ENCODE measurements around the gene OR7D4. TPM values are rescaled to one million over a fixed set of nuclear protein-coding genes. Genes with fewer than 3 reads are reported as not detected.

Gene OR7D4
- total RNA-seq, 4 donors from 2014 or later = not detected

- Histone ChIP-seq H3K27me3 (no peaks in the 10 kb centered on the region), H3K4me1 (no peaks in the 10 kb centered on the region), H3K27ac (no peak overlapping the region), H3K36me3 (peaks cover 0 to 61% (median 6%) of the 10 kb centered on the region in 3 donors), H3K4me3 (no peak overlapping the region), H3K9me3 (peaks cover 0 to 23% (median 8%) of the 10 kb centered on the region in 4 donors)
- DNase-seq = no peak
- TF ChIP-seq CTCF (IDR thresholded peaks at IDR 0.05) (no peak), POLR2A (IDR thresholded peaks at IDR 0.05) (no peak)
Observed at GRCh38 chr19:9165261-9165660, 54.1 kb downstream of the OR7D4 start.

GRCh38 chr19:9161427-9161826 is 58.0 kb downstream of the OR7D4 start:
- no peak for DNase-seq
- TF ChIP-seq POLR2A (IDR thresholded peaks at IDR 0.05) = no peak
- Histone ChIP-seq H3K4me1 (no peaks in the 10 kb centered on the region), H3K4me3 (no peak overlapping the region), H3K27me3 (no peaks in the 10 kb centered on the region), H3K36me3 (peaks cover 0 to 92% (median 9%) of the 10 kb centered on the region in 3 donors), H3K27ac (no peak overlapping the region), H3K9me3 (peaks cover 0 to 39% (median 8%) of the 10 kb centered on the region in 4 donors)

Other genes starting within 250 kb of the OR7D4 start
- not detected for gene MUC16, start 209.2 kb downstream of the OR7D4 start, total RNA-seq
- not detected for gene OR1M1, start 132.5 kb downstream of the OR7D4 start, total RNA-seq
- not detected for gene OR7G2, start 112.1 kb downstream of the OR7D4 start, total RNA-seq
- not detected for gene OR7G1, start 103.8 kb downstream of the OR7D4 start, total RNA-seq
- not detected for gene OR7G3, start 92.6 kb downstream of the OR7D4 start, total RNA-seq
- gene ZNF317, start 79.2 kb downstream of the OR7D4 start, total RNA-seq = 10 to 100 TPM; 19.8 to 37.1 (median 30.5) TPM
- not detected for gene OR7D2, start 40.6 kb downstream of the OR7D4 start, total RNA-seq
- gene OR7E24, start 31.3 kb upstream of the OR7D4 start, total RNA-seq = not detected
- 10 to 100 TPM in 2 of 4 donors, 1 to 10 TPM in 2; 4.4 to 23.1 (median 9.0) TPM for gene ZNF699, start 90.2 kb upstream of the OR7D4 start, total RNA-seq
- 10 to 100 TPM; 10.3 to 22.3 (median 14.2) TPM for gene ZNF559, start 104.6 kb upstream of the OR7D4 start, total RNA-seq
- 1 to 10 TPM in 3 of 4 donors, not detected in 1; 1.1 to 5.0 (median 1.3) TPM for gene ZNF177, start 143.4 kb upstream of the OR7D4 start, total RNA-seq
- 10 to 100 TPM; 21.9 to 57.9 (median 42.4) TPM for gene ZNF266, start 216.0 kb upstream of the OR7D4 start, total RNA-seq

Measured in Peyer's patch (tissue), 4 donors.